Glutamatergic neuron (in vitro differentiated cells): ENCODE results near the gene PDRG1. TPM values are rescaled to one million over a fixed set of nuclear protein-coding genes. Genes with fewer than 3 reads are reported as not detected.
"Not testable (repeated sequence)": the region's sequence is repeated elsewhere in the genome, so short reads cannot be mapped to it uniquely, and the experiment has no call there.

ENCODE experiments used
- DNase-seq: peaks from one replicate; pipeline ENCODE4 v3.0.0; 2022
- H3K27ac Mint-ChIP-seq: one replicate; pipeline ENCODE4 v1.8.0; 2020; ENCODE audit warnings: mild to moderate bottlenecking, mixed read lengths, inconsistent platforms; ENCODE audit not compliant: unreplicated experiment
- H3K27me3 Mint-ChIP-seq: one replicate; pipeline ENCODE4 v1.8.0; 2020; ENCODE audit warnings: mild to moderate bottlenecking, moderate library complexity, mixed read lengths, inconsistent platforms; ENCODE audit not compliant: unreplicated experiment
- H3K36me3 Mint-ChIP-seq: one replicate; pipeline ENCODE4 v1.8.0; 2020; ENCODE audit warnings: mild to moderate bottlenecking, mixed read lengths, inconsistent platforms; ENCODE audit not compliant: unreplicated experiment
- H3K4me1 Mint-ChIP-seq: one replicate; pipeline ENCODE4 v1.8.0; 2020; ENCODE audit warnings: mild to moderate bottlenecking, low read depth, mixed read lengths, inconsistent platforms; ENCODE audit not compliant: unreplicated experiment
- H3K4me3 Mint-ChIP-seq: one replicate; pipeline ENCODE4 v1.8.0; 2020; ENCODE audit warnings: mild to moderate bottlenecking, mixed read lengths, inconsistent platforms; ENCODE audit not compliant: unreplicated experiment
- H3K9me3 Mint-ChIP-seq: one replicate; pipeline ENCODE4 v1.8.0; 2020; ENCODE audit warnings: mild to moderate bottlenecking, moderate library complexity, mixed read lengths, inconsistent platforms; ENCODE audit not compliant: unreplicated experiment
- CTCF ChIP-seq: fragments of 200-600 bp; sonication (generic); IDR thresholded peaks from one replicate; pipeline ENCODE4 v1.5.0; 2021; ENCODE audit not compliant: partially characterized antibody, unreplicated experiment
- total RNA-seq: library from RNA; stranded (reverse); fragmentation: NEBNext Ultra II Directional; extraction: Animal tissue kit (Norgen Biotek cat#: 25700); gene quantifications from one replicate; pipeline ENCODE4 v1.2.1, GENCODE V29; 2021; ENCODE audit not compliant: unreplicated experiment

The PDRG1 gene
- total RNA-seq, 1 donor from 2014 or later, result 69.5 TPM

GRCh38 chr20:31918466-31919105 is 33.3 kb downstream of the PDRG1 start:
- Mint-ChIP-seq H3K36me3 (no peaks in the 10 kb centered on the region), H3K9me3 (peaks cover 2% of the 10 kb centered on the region), H3K27ac (no peak overlapping the region), H3K27me3 (peaks cover 6% of the 10 kb centered on the region), H3K4me1 (peaks cover 2% of the 10 kb centered on the region), H3K4me3 (no peak overlapping the region)
- TF ChIP-seq CTCF, result no peak
- no peak for DNase-seq

GRCh38 chr20:31917962-31918412 is 33.9 kb downstream of the PDRG1 start:
- not testable (repeated sequence) for H3K4me1 Mint-ChIP-seq, DNase-seq, H3K4me3 Mint-ChIP-seq, H3K9me3 Mint-ChIP-seq, H3K27me3 Mint-ChIP-seq, H3K27ac Mint-ChIP-seq, H3K36me3 Mint-ChIP-seq

- DNase-seq, result no peak
- Mint-ChIP-seq H3K36me3 (no peaks in the 10 kb centered on the region), H3K9me3 (peaks cover 5% of the 10 kb centered on the region), H3K27ac (no peak overlapping the region), H3K4me1 (peaks cover 4% of the 10 kb centered on the region), H3K4me3 (no peak overlapping the region), H3K27me3 (peaks cover 9% of the 10 kb centered on the region)
- no peak for TF ChIP-seq CTCF
Observed at GRCh38 chr20:31916708-31917107, 35.1 kb downstream of the PDRG1 start.

- peaks cover 5% of the 10 kb centered on the region for H3K4me1 Mint-ChIP-seq
- TF ChIP-seq CTCF, result no peak
- H3K9me3 Mint-ChIP-seq, result peaks cover 5% of the 10 kb centered on the region
- no peaks in the 10 kb centered on the region for H3K36me3 Mint-ChIP-seq
- no peak overlapping the region for H3K27ac Mint-ChIP-seq
- H3K4me3 Mint-ChIP-seq, result no peak overlapping the region
- peaks cover 9% of the 10 kb centered on the region for H3K27me3 Mint-ChIP-seq
- DNase-seq, result no peak
Observed at GRCh38 chr20:31915491-31916280, 36.2 kb downstream of the PDRG1 start.

GRCh38 chr20:31914170-31914569 is 37.7 kb downstream of the PDRG1 start:
- Mint-ChIP-seq H3K4me1 (peaks cover 3% of the 10 kb centered on the region), H3K36me3 (no peaks in the 10 kb centered on the region), H3K27ac (no peak overlapping the region), H3K4me3 (no peak overlapping the region), H3K9me3 (peaks cover 5% of the 10 kb centered on the region), H3K27me3 (peaks cover 4% of the 10 kb centered on the region)
- TF ChIP-seq CTCF, result no peak
- DNase-seq, result no peak
